GM12864 (cell line): Measurements from ENCODE around the gene ESR2.
A peak's percentile ranks its signal among the peaks of the same experiment; 100 is the strongest.

Experiments used
- DNase-seq: peaks from one replicate; pipeline ENCODE4 v3.0.0-alpha.2; 2011; ENCODE audit warnings: low read depth
- H3K4me3 ChIP-seq: 2 replicates; pipeline ENCODE4 v1.5.1; 2011; ENCODE audit warnings: mild to moderate bottlenecking, low read depth, low read length, control low read depth
- CTCF ChIP-seq: IDR thresholded peaks from 2 replicates; pipeline ENCODE4 v1.5.1; 2011; ENCODE audit warnings: low read depth, mild to moderate bottlenecking, moderate library complexity, low read length, control low read depth, inconsistent platforms; ENCODE audit errors: missing control alignments

Gene ESR2

GRCh38 chr14:64292197-64292596 lies 2.0 kb downstream of the ESR2 start:
- DNase-seq: no peak
- H3K4me3 ChIP-seq: no peak overlapping the region
- TF ChIP-seq CTCF: no peak

GRCh38 chr14:64289571-64289970 lies 4.6 kb downstream of the ESR2 start:
- TF ChIP-seq CTCF: no peak

DNA sequence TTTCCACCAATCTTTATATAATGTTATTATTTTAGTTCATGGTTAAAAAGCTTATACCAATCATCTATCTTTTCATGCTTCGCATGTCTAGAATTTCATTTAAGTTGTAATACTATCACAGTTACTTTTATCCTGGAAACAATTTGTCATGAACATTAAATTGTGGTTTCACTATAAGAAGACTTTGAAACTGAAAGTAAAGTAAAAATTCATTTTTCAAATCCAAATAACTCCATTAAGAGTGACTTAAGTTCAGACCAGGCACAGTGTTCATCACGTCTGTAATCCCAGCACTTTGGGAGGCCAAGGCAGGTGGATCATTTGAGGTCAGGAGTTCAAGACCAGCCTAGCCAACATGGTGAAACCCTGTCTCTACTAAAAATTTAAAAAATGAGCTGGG lies 12.4 kb downstream of the ESR2 start:
- TF ChIP-seq CTCF: no peak
- no peak for DNase-seq
- H3K4me3 ChIP-seq: no peak overlapping the region

More at GRCh38 chr14:64289571-64289970, 4.6 kb downstream of the ESR2 start:
- DNase-seq: no peak
- no peak overlapping the region for H3K4me3 ChIP-seq

DNA sequence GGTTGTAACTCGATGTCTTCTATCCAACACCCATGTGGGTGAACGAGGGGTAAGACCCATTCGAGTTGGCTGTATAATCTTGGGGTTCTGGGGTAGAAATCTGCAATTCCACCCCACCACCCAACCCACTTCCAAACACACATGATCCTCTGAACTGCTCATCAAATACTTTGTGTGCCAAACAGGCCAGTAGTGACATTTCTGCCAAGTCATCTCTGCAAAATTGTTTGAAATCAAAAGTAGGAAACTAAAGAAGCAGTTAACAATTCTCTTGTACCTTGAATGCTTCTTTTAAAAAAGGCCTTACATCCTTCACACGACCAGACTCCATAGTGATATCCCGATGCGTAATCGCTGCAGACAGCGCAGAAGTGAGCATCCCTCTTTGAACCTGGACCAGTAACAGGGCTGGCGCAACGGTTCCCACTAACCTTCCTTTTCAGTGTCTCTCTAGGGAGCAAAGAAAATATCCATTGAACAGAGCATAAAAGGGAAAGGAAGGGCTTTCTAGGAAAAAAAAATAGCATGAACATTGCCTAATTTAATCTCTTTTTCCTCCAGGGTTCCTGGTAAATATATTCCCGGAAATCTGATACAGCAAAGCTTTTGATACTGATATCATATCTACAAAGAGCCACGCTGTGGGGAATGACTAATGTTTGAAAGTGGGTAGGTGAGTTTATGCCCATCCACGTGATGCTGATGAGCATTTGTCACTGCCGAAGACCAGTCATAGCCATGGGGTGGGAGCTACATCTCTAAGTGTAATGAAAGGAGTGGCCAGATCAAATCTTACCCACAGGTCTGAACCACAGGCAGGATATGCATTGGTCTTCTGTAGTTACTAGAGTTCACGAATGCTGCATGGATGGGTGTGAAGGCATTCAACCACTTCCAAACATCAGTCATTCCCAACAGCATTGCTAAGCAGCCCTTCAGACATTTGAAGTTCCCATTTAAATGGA lies 14.2 kb downstream of the ESR2 start:
- no peak for TF ChIP-seq CTCF
- DNase-seq: no peak
- H3K4me3 ChIP-seq: no peak overlapping the region

- no peak for TF ChIP-seq CTCF
- DNase-seq: no peak
- no peak overlapping the region for H3K4me3 ChIP-seq
These were observed 15.7 kb downstream of the ESR2 start for GRCh38 chr14:64278458-64278857.

DNA sequence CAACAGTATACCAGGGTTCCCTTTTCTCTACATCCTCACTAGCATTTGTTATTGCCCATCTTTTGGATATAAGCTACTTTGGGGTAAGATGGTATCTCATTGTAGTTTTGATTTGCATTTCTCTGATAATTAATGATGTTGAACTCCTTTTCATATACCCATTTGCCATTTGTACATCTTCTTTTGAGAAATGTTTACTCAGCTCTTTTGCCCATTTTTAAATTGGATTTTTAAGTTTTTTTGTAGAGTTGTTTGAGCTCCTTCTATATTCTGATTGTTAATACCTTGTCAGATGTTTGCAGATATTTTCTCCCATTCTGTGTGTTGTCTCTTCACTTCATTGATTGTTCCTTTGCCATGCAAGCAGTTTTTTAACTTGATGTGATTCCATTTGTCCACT lies 22.2 kb downstream of the ESR2 start:
- H3K4me3 ChIP-seq: no peak overlapping the region
- no peak for DNase-seq
- no peak for TF ChIP-seq CTCF

GRCh38 chr14:64266239-64266638 lies 27.9 kb downstream of the ESR2 start:
- no peak overlapping the region for H3K4me3 ChIP-seq
- no peak for TF ChIP-seq CTCF
- DNase-seq: peak; percentile 3
